ENCODE measurements around the gene ABLIM2.

GRCh38 chr4:8108261-8108660, 50.4 kb downstream of the ABLIM2 start:
- TF ChIP-seq POLR2AphosphoS5 (IDR thresholded peaks at IDR 0.05) (no peak), POLR2A (IDR thresholded peaks at IDR 0.05) (no peak)
